NT2/D1 (cell line): ENCODE data around the gene GP1BB.
A peak's percentile ranks its signal among the peaks of the same experiment; 100 is the strongest.

Experiments used
- DNase-seq: peaks from one replicate; pipeline ENCODE4 v3.0.0-alpha.2; 2011; ENCODE audit warnings: low read depth, low spot score
- H3K27me3 ChIP-seq: 2 replicates; pipeline ENCODE4 v1.6.0; 2011; ENCODE audit warnings: mild to moderate bottlenecking; ENCODE audit not compliant: insufficient read length, insufficient read depth
- H3K36me3 ChIP-seq: 2 replicates; pipeline ENCODE4 v1.6.1; 2011; ENCODE audit warnings: mild to moderate bottlenecking, low read length, mixed read lengths; ENCODE audit not compliant: insufficient read depth, insufficient read length
- H3K4me1 ChIP-seq: 2 replicates; pipeline ENCODE4 v1.5.1; 2011; ENCODE audit not compliant: insufficient read depth, insufficient read length
- H3K4me3 ChIP-seq: 2 replicates; pipeline ENCODE4 v1.5.1; 2011; ENCODE audit warnings: low read depth; ENCODE audit not compliant: insufficient read length
- H3K9ac ChIP-seq: 2 replicates; pipeline ENCODE4 v1.6.0; 2011; ENCODE audit warnings: low read depth; ENCODE audit not compliant: insufficient read length
- H3K9me3 ChIP-seq: 2 replicates; pipeline ENCODE4 v1.5.1; 2011; ENCODE audit warnings: mild to moderate bottlenecking, low read length; ENCODE audit not compliant: insufficient read depth
- SUZ12 ChIP-seq: IDR thresholded peaks from 2 replicates; pipeline ENCODE4 v1.6.1; 2011; ENCODE audit not compliant: insufficient read length, insufficient read depth; ENCODE audit errors: extremely low read depth
- YY1 ChIP-seq: IDR thresholded peaks from 2 replicates; pipeline ENCODE4 v1.6.1; 2011; ENCODE audit not compliant: insufficient read length, insufficient read depth
- ZNF274 ChIP-seq: IDR thresholded peaks from 2 replicates; pipeline ENCODE4 v1.6.1; 2011; ENCODE audit warnings: mild to moderate bottlenecking, low read depth, low read length

The GP1BB gene

DNA sequence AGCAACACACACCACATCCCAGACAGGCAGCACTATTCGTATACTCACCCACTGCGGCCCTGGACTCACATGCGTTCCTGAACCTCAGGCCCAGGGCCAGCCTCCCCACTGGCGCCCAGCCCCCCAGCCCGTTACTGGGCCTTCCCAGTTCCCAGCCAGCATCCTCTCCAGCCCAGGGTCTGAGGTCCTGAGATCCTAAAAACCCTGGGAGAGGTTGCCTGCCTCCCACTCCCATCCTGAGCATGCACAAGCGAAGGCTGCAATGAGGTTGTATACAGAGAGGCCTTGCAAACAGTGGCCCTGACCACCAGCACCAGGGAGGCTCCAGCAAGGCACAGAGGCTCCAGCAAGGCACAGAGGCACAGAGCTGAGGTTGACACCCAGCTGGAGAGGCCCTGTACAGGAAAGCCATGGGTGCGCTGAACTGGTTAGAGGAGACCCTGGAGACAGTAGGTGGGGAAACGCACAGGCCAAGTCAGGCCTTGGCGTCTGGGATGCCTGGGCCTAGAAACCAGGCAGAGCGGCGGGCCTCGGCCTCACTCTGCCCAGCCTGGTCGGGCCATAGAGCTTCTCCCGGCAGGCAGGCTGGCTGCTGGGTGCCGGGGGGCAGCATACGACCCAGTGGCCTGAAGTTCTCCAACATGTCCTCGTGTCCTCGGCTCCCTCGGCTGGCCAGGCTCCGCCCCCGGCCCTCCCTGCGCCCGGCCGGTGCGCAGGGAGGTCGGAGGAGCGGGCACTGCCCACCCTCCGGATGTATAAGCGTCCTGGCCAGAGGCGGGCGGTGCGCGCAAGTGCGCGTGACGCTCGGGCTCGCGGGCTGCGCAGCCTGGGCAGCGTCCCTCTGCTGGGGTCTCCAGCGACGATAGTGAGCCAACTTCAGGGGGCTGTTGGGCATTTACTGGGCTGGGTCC is 34.9 kb downstream of the GP1BB start:
- peaks cover 94% of the 10 kb centered on the region for H3K27me3 ChIP-seq
- H3K4me1 ChIP-seq: peaks cover 13% of the 10 kb centered on the region
- H3K9ac ChIP-seq: no peak overlapping the region
- H3K4me3 ChIP-seq: no peak overlapping the region
- no peaks in the 10 kb centered on the region for H3K9me3 ChIP-seq
- H3K36me3 ChIP-seq: no peaks in the 10 kb centered on the region
- TF ChIP-seq SUZ12 (no peak), ZNF274 (no peak), YY1 (no peak)
- no peak for DNase-seq

DNA sequence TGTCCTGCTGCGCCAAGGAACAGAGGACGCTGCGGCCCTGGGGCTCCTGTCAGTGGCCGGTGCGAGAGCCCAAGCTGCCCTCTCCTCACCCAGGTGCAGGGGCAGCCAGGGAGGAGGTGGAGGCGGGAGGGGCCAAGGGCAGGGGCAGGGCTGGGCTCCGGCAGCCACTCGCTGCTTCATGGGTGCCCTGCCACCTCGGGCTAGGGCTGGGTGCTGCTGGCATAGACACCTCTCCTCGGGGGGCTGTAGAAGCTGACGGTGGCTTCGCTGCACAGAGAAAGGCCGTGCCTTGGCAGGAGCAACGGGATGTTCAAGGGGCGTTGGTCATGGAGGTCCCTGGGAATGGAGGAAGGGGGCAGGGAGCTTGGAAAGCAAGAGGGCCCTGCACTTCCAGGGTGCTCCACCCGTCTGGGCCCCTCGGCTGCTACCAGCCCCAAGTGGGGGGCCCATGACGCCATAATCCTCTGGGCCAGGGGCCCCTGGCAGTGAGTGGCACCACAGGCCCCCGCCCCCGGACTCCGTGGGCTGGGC is 35.6 kb downstream of the GP1BB start:
- Histone ChIP-seq H3K9ac (no peak overlapping the region), H3K27me3 (peaks cover 94% of the 10 kb centered on the region), H3K9me3 (no peaks in the 10 kb centered on the region), H3K4me3 (no peak overlapping the region), H3K36me3 (no peaks in the 10 kb centered on the region), H3K4me1 (peaks cover 11% of the 10 kb centered on the region)
- TF ChIP-seq YY1 (no peak), SUZ12 (no peak)
- DNase-seq: no peak

DNA sequence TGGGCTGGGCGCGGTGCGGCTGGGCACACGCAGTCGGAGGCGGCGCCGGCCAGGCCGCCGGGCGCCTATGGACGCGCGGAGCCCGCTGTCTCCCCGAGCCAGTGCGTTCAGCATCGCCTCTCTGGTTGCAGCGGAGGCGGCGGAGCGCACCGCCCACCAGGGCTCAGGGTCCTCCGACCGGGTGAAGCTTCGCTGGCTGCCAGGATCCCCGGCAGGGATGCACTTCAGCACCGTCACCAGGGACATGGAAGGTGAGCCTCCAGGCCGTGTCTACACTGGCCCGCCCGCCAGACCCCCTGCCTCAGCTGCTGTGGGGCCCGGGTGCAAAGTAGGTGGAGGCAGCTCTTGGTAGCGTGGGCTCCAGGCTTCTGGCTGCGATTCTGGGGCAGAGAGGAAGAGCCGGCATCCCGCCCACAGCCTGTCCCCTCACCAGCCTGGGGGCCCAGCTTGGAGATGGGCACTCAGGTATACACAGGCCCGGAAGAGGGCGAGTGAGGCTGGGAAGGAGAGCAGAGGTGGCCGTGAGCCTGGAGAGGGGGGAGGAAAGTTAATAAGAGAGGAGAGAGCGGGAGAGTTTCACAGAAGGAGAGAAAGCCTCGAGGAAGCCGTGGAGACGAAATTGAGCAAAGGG is 36.2 kb downstream of the GP1BB start:
- Histone ChIP-seq H3K9me3 (no peaks in the 10 kb centered on the region), H3K9ac (no peak overlapping the region), H3K4me1 (peaks cover 11% of the 10 kb centered on the region), H3K36me3 (no peaks in the 10 kb centered on the region), H3K27me3 (peaks cover 94% of the 10 kb centered on the region), H3K4me3 (no peak overlapping the region)
- TF ChIP-seq SUZ12: no peak
- no peak for DNase-seq

DNA sequence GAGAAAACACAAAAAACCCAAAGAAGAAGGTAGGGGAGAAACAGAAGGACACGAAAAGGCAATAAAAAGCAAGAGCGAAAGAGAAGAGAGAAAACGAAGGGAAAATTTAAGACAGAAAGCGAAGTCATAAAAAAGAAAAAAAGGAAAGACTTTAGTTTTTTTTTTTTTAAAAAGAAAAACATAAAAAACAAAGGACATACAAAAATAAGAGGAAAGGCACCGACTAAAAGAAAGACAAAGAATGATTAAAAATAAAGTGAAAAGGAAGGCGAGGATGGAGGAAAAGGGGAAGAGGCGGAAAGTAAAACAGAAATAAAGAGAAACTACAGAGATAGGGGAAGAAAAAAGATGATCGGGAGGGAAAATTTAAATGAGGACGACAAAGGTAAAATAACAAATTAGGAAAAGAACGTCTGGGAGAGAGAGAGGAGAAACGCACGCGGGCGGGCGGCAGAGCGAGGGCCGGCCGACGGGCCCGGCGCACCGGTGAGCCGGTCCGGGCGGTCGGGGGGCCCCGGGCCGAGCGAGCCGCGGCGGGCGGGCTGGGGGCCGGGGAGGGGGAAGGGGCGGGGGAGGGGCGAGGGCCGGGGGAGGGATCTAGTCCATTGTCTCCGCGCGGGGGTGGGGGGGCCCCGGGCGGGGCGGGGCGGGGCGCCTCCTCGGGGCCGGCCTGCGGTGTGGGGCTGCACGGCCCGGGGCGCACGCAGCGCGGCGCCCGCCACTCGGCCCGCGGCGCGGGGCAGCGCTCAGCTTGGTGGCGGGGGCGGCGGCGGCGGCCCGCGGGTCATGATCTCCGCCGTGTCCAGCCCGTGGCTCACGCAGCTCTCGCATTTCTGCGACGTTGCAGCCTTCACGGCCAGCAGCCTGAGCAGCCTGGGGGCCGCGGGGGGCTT is 37.0 kb downstream of the GP1BB start, which contains the start of gene TBX1:
TSS of gene TBX1 (plus strand) at position 721 of the 893 bp plus-strand sequence. CDS start at position 787, 66 bp downstream.
- Histone ChIP-seq H3K27me3 (peaks cover 94% of the 10 kb centered on the region), H3K36me3 (no peaks in the 10 kb centered on the region), H3K4me1 (peaks cover 11% of the 10 kb centered on the region), H3K4me3 (peak within 1 kb of the TSS; percentile 34), H3K9me3 (no peaks in the 10 kb centered on the region), H3K9ac (peak within 1 kb of the TSS; percentile 56)
- no peak for DNase-seq
- TF ChIP-seq SUZ12 (no peak), ZNF274 (no peak), YY1 (no peak)

DNA sequence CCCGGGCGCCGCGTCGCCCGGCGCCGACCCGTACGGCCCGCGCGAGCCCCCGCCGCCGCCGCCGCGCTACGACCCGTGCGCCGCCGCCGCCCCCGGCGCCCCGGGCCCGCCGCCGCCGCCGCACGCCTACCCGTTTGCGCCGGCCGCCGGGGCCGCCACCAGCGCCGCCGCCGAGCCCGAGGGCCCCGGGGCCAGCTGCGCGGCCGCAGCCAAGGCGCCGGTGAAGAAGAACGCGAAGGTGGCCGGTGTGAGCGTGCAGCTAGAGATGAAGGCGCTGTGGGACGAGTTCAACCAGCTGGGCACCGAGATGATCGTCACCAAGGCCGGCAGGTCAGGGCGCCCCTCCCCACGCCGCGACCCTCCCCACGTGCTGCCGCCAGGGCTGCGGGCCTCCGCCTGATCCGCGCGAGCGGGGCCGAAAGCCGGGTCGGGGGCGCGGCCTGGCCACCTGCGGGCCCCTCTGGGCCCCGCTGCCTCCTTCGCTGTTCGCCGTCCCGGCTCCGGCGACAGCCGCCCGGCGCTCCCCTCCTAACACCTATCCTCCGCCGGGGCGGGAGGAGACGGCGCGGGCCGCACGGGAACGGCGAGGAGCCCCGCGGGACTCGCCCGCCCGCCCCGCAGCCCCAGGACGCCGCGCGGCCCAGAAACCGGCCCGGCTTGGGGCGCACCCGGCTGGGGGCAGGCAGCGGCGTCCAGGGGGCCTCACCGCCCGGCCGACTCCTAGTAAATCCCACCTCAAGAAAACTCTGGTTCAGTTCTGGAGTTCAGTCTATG is 37.8 kb downstream of the GP1BB start:
- H3K9ac ChIP-seq: peak overlapping the region; percentile 56
- TF ChIP-seq SUZ12 (peak; percentile 63), ZNF274 (no peak), YY1 (no peak)

DNA sequence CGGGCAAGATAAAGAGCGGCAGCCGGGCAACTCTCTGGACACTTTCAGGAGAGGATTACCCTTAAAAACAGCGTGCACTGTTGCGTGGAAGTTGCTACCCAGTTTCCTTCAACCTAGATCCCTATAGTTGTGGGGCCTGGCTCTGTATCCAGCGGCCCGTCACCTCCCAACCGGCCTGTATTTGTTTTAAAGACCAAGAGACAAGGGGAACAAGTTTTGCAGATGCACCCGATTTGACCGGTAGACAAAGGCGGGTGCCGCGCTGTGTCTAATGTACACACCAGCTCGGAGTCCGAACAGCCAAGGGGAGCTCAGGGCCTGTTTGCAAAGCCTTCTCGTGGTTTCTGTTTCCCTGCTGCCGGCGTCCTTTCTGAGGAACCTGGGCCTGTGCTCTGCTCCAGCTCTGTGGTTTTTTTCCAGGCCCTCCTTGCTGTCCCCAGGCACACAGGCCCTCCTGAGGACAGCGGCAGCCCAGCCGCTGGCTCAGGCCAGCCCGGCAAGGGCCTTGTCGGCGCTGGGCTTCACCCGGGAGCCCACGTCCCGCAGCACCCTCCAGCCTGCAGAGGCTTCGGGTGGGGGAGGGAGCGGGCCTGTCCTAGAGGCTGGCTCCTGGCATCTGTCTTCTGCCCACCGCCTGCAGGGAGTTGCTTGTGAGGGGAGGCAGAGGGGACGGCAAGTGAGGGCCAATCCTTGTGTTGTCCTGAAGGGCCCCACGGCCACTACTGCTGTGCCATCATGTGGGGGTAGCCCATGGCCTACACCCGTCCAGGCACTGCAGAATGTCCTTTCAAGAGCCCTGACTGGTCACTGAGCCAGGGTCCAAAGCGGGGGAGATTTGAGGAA is 38.6 kb downstream of the GP1BB start:
- peaks cover 11% of the 10 kb centered on the region for H3K4me1 ChIP-seq
- H3K9ac ChIP-seq: peak overlapping the region; percentile 26
- DNase-seq: no peak
- peak overlapping the region; percentile 6 for H3K4me3 ChIP-seq
- TF ChIP-seq YY1 (no peak), SUZ12 (no peak), ZNF274 (no peak)
- no peaks in the 10 kb centered on the region for H3K36me3 ChIP-seq
- H3K9me3 ChIP-seq: no peaks in the 10 kb centered on the region
- peaks cover 93% of the 10 kb centered on the region for H3K27me3 ChIP-seq

More for the DNA sequence above, 37.8 kb downstream of the GP1BB start:
- H3K36me3 ChIP-seq: no peaks in the 10 kb centered on the region
- no peak for DNase-seq
- H3K4me3 ChIP-seq: peak overlapping the region; percentile 34
- H3K27me3 ChIP-seq: peaks cover 93% of the 10 kb centered on the region
- H3K9me3 ChIP-seq: no peaks in the 10 kb centered on the region
- peaks cover 11% of the 10 kb centered on the region for H3K4me1 ChIP-seq
